Liver (tissue), 9 donors: ENCODE results near the gene XRCC5. TPM values are rescaled to one million over a fixed set of nuclear protein-coding genes. Genes with fewer than 3 reads are reported as not detected.

Source experiments
- DNase-seq: peaks from one replicate; pipeline ENCODE4 v3.0.0-alpha.2; 2017; ENCODE audit warnings: low spot score
- H3K27ac ChIP-seq, 2 donors: one replicate each; pipeline ENCODE4 v1.7.0; 2013; ENCODE audit warnings: inconsistent platforms in 2 of 2, low read length in 2 of 2, control low read depth in 1 of 2, low read depth in 1 of 2, mild to moderate bottlenecking in 1 of 2
- H3K27me3 ChIP-seq, 4 donors: one replicate each; pipeline versions ENCODE4 v1.6.1 to v1.7.0; 2013; ENCODE audit warnings: low read length in 3 of 4, inconsistent platforms in 1 of 4, mild to moderate bottlenecking in 1 of 4, moderate library complexity in 1 of 4; ENCODE audit not compliant: control insufficient read depth in 4 of 4, insufficient read depth in 4 of 4
- H3K36me3 ChIP-seq, 4 donors: one replicate each; pipeline versions ENCODE4 v1.6.1 to v1.7.0; 2013; ENCODE audit warnings: low read length in 3 of 4, mild to moderate bottlenecking in 3 of 4, low read depth in 1 of 4, moderate library complexity in 1 of 4; ENCODE audit not compliant: control insufficient read depth in 4 of 4, insufficient read depth in 3 of 4
- H3K4me1 ChIP-seq, 4 donors: one replicate each; pipeline versions ENCODE4 v1.6.1 to v1.7.0; 2013; ENCODE audit warnings: low read length in 3 of 4, mild to moderate bottlenecking in 3 of 4, moderate library complexity in 1 of 4; ENCODE audit not compliant: control insufficient read depth in 4 of 4, insufficient read depth in 4 of 4
- H3K4me3 ChIP-seq, 3 donors: one replicate each; pipeline versions ENCODE4 v1.6.1 to v1.7.0; 2013; ENCODE audit warnings: low read length in 3 of 3, control low read depth in 1 of 3, low read depth in 1 of 3, mild to moderate bottlenecking in 1 of 3
- H3K9ac ChIP-seq, 2 donors: one replicate each; pipeline ENCODE4 v1.7.0; 2013; ENCODE audit warnings: low read length in 2 of 2, mild to moderate bottlenecking in 2 of 2, moderate library complexity in 2 of 2, control low read depth in 1 of 2, low read depth in 1 of 2
- H3K9me3 ChIP-seq, 4 donors: one replicate each; pipeline versions ENCODE4 v1.6.1 to v1.7.0; 2013; ENCODE audit warnings: low read length in 3 of 4; ENCODE audit not compliant: control insufficient read depth in 4 of 4
- ATF3 ChIP-seq: IDR thresholded peaks from 2 replicates; pipeline ENCODE4 v1.6.1; 2016; ENCODE audit warnings: antibody characterized with exemption
- CTCF ChIP-seq: fragments of 150-350 bp; IDR thresholded peaks from 2 replicates; pipeline ENCODE4 v1.5.1; 2017; ENCODE audit warnings: improper control_type of control experiment, low read depth, low read length; ENCODE audit not compliant: missing input control
- FOXA1 ChIP-seq: IDR thresholded peaks from 2 replicates; pipeline ENCODE4 v1.6.1; 2016; ENCODE audit warnings: antibody characterized with exemption
- FOXA2 ChIP-seq: IDR thresholded peaks from 2 replicates; pipeline ENCODE4 v1.6.1; 2016; ENCODE audit warnings: antibody characterized with exemption
- GABPA ChIP-seq, 2 donors: IDR thresholded peaks in 1 of 2; conservative IDR thresholded peaks in 1 of 2; 2 replicates each; pipeline ENCODE4 v1.6.1; 2016; ENCODE audit warnings: antibody characterized with exemption in 2 of 2, mild to moderate bottlenecking in 1 of 2, moderate library complexity in 1 of 2
- HNF4A ChIP-seq, 2 donors: conservative IDR thresholded peaks; 2 replicates each; pipeline ENCODE4 v1.6.1; 2016; ENCODE audit warnings: antibody characterized with exemption in 2 of 2, mild to moderate bottlenecking in 2 of 2
- HNF4G ChIP-seq: IDR thresholded peaks from 2 replicates; pipeline ENCODE4 v1.6.1; 2016; ENCODE audit warnings: antibody characterized with exemption
- JUND ChIP-seq, 2 donors: IDR thresholded peaks; 2 replicates each; pipeline ENCODE4 v1.6.1; 2016; ENCODE audit warnings: antibody characterized with exemption in 2 of 2
- MAX ChIP-seq: IDR thresholded peaks from 2 replicates; pipeline ENCODE4 v1.6.1; 2016; ENCODE audit warnings: antibody characterized with exemption
- NR2F2 ChIP-seq: IDR thresholded peaks from 2 replicates; pipeline ENCODE4 v1.6.1; 2016; ENCODE audit warnings: antibody characterized with exemption
- RAD21 ChIP-seq, 2 donors: IDR thresholded peaks; 2 replicates each; pipeline ENCODE4 v1.6.1; 2016; ENCODE audit warnings: antibody characterized with exemption in 2 of 2, mild to moderate bottlenecking in 2 of 2
- REST ChIP-seq: IDR thresholded peaks from 2 replicates; pipeline ENCODE4 v1.6.1; 2016; ENCODE audit warnings: antibody characterized with exemption, mild to moderate bottlenecking
- SP1 ChIP-seq: IDR thresholded peaks from 2 replicates; pipeline ENCODE4 v1.6.1; 2018; ENCODE audit warnings: antibody characterized with exemption, mild to moderate bottlenecking
- YY1 ChIP-seq: IDR thresholded peaks from 2 replicates; pipeline ENCODE4 v1.6.1; 2016; ENCODE audit warnings: antibody characterized with exemption, mild to moderate bottlenecking
- ZBTB33 ChIP-seq: IDR thresholded peaks from 2 replicates; pipeline ENCODE4 v1.6.1; 2016; ENCODE audit warnings: antibody characterized with exemption
- WGBS: extraction: QIAGEN DNeasy Blood & Tissue Kit; methylation state at CpG from one replicate; pipeline ENCODE4 v1.1.7; 2013; 5-methylcytosine and 5-hydroxymethylcytosine counted together
- polyA plus RNA-seq, 2 donors: library from polyadenylated mRNA; stranded (reverse) in 1 of 2; unstranded in 1 of 2; fragments of 200-250 nt in 1 of 2; fragments of >200 nt in 1 of 2; fragmentation: Nextera tagmentation in 1 of 2; extraction: Ambion mirVana in 1 of 2; gene quantifications; one replicate each; pipeline versions ENCODE4 v1.2.1 to v1.2.3, GENCODE V29; 2013 to 2015
- total RNA-seq, 2 donors: library from RNA; depleted of rRNA; stranded (reverse); fragments of >200 nt; gene quantifications; one replicate each; pipeline ENCODE4 v1.2.3, GENCODE V29; 2014
- donor health status: healthy.
- donor health status: healthy.
- donor health status: healthy.
- donor health status: healthy.
- donor health status: healthy.

The XRCC5 gene
- total and polyA plus RNA-seq, 4 donors = 63.7 to 140 (median 84.5) TPM

- TF ChIP-seq REST (no peak), HNF4G (no peak), SP1 (no peak)
Observed at GRCh38 chr2:216074380-216074779, 34.8 kb upstream of the XRCC5 start (continued).

GRCh38 chr2:216074794-216075193, 34.4 kb upstream of the XRCC5 start:
- no peak overlapping the region for H3K9ac ChIP-seq
- H3K4me1 ChIP-seq = peaks cover 12 to 63% (median 56%) of the 10 kb centered on the region in 4 donors
- no peak overlapping the region for H3K4me3 ChIP-seq
- no peaks in the 10 kb centered on the region for H3K9me3 ChIP-seq
- no peak for TF ChIP-seq REST
- no peak for TF ChIP-seq NR2F2
- TF ChIP-seq MAX = no peak
- TF ChIP-seq HNF4A (conservative IDR thresholded peaks at IDR 0.05) = no peak
- no peak for TF ChIP-seq JUND (IDR thresholded peaks at IDR 0.05)
- no peak for TF ChIP-seq YY1
- TF ChIP-seq GABPA (IDR thresholded peaks at IDR 0.05 in 1 of 2, conservative IDR thresholded peaks at IDR 0.05 in 1 of 2) = no peak
- TF ChIP-seq ATF3 = no peak
- TF ChIP-seq ZBTB33 = no peak
- no peak for TF ChIP-seq FOXA1
- TF ChIP-seq HNF4G = no peak
- no peak for TF ChIP-seq CTCF
- TF ChIP-seq SP1 = no peak
- no peak for TF ChIP-seq FOXA2
- TF ChIP-seq RAD21 (IDR thresholded peaks at IDR 0.05) = no peak
- DNase-seq = no peak
- 87% methylated on average over 1 of the region's 1 CpG for WGBS
- peaks cover 0 to 4% (median 2%) of the 10 kb centered on the region in 4 donors for H3K36me3 ChIP-seq
- peak overlapping the region in 1 of 2 donors; percentile 16 for H3K27ac ChIP-seq
- H3K27me3 ChIP-seq = no peaks in the 10 kb centered on the region
